Osteocyte (in vitro differentiated cells): Measurements from ENCODE around the gene NR2F2. TPM values are rescaled to one million over a fixed set of nuclear protein-coding genes. Genes with fewer than 3 reads are reported as not detected.

ENCODE experiments used
- DNase-seq: peaks from one replicate; pipeline ENCODE4 v3.0.0; 2021; ENCODE audit warnings: mixed read lengths; ENCODE audit not compliant: unreplicated experiment; ENCODE audit errors: extremely low spot score
- H3K27ac Mint-ChIP-seq: one replicate; pipeline ENCODE4 v1.8.0; 2021; ENCODE audit warnings: mild to moderate bottlenecking, mixed read lengths; ENCODE audit not compliant: unreplicated experiment
- H3K27me3 Mint-ChIP-seq: one replicate; pipeline ENCODE4 v1.8.0; 2021; ENCODE audit warnings: mixed read lengths; ENCODE audit not compliant: unreplicated experiment
- H3K36me3 Mint-ChIP-seq: one replicate; pipeline ENCODE4 v1.8.0; 2021; ENCODE audit warnings: mixed read lengths; ENCODE audit not compliant: unreplicated experiment
- H3K4me1 Mint-ChIP-seq: one replicate; pipeline ENCODE4 v1.8.0; 2021; ENCODE audit warnings: mixed read lengths; ENCODE audit not compliant: unreplicated experiment
- H3K4me3 Mint-ChIP-seq: one replicate; pipeline ENCODE4 v1.8.0; 2021; ENCODE audit warnings: mild to moderate bottlenecking, moderate library complexity, mixed read lengths; ENCODE audit not compliant: unreplicated experiment
- H3K9me3 Mint-ChIP-seq: one replicate; pipeline ENCODE4 v1.8.0; 2021; ENCODE audit warnings: mixed read lengths; ENCODE audit not compliant: unreplicated experiment
- CTCF ChIP-seq: fragments of 200-600 bp; sonication (generic); IDR thresholded peaks from 2 replicates; pipeline ENCODE4 v1.5.0; 2021; ENCODE audit warnings: antibody characterized with exemption, mild to moderate bottlenecking, moderate library complexity
- total RNA-seq: library from RNA; stranded (reverse); gene quantifications from 2 replicates; pipeline ENCODE4 v1.2.1, GENCODE V29; 2021

NR2F2 gene
- total RNA-seq, 1 donor from 2014 or later: 286 TPM

- no peak for DNase-seq
- H3K9me3 Mint-ChIP-seq: peaks cover 6% of the 10 kb centered on the region
- H3K27ac Mint-ChIP-seq: no peak overlapping the region
- peaks cover 3% of the 10 kb centered on the region for H3K36me3 Mint-ChIP-seq
- no peak for TF ChIP-seq CTCF
- no peak overlapping the region for H3K4me3 Mint-ChIP-seq
- H3K27me3 Mint-ChIP-seq: peaks cover 9% of the 10 kb centered on the region
- H3K4me1 Mint-ChIP-seq: no peaks in the 10 kb centered on the region
These were observed 54.7 kb downstream of the NR2F2 start for GRCh38 chr15:96385195-96385594.

GRCh38 chr15:96388673-96389072 lies 58.2 kb downstream of the NR2F2 start:
- DNase-seq: no peak
- H3K27me3 Mint-ChIP-seq: peaks cover 9% of the 10 kb centered on the region
- no peak overlapping the region for H3K4me3 Mint-ChIP-seq
- no peak for TF ChIP-seq CTCF
- peaks cover 7% of the 10 kb centered on the region for H3K4me1 Mint-ChIP-seq
- H3K27ac Mint-ChIP-seq: no peak overlapping the region
- H3K9me3 Mint-ChIP-seq: peaks cover 6% of the 10 kb centered on the region
- peaks cover 7% of the 10 kb centered on the region for H3K36me3 Mint-ChIP-seq
